ENCODE measurements around the gene SPATA20. TPM values are rescaled to one million over a fixed set of nuclear protein-coding genes. Genes with fewer than 3 reads are reported as not detected.
A peak's percentile ranks its signal among the peaks of the same experiment; 100 is the strongest.

SPATA20 gene
- total and polyA plus RNA-seq, 12 donors: 12.7 to 246 (median 150) TPM

- TF ChIP-seq CTCF (IDR thresholded peaks at IDR 0.05) (no peak), POLR2A (IDR thresholded peaks at IDR 0.05) (no peak)
- H3K36me3 ChIP-seq (replicated peaks in 1 of 2): no peaks in the 10 kb centered on the region
- intact Hi-C loops (cut with DNase I): no loop called here
- 80 to 83% (median 81%) methylated on average over 13 of the region's 13 CpGs for WGBS, 4 donors
- H3K9me3 ChIP-seq (replicated peaks in 1 of 3): no peaks in the 10 kb centered on the region
- H3K27me3 ChIP-seq: no peaks in the 10 kb centered on the region
- H3K4me1 ChIP-seq (replicated peaks in 1 of 2): peaks cover 0 to 8% of the 10 kb centered on the region in 2 donors
- H3K4me3 ChIP-seq: no peak overlapping the region
- H3K27ac ChIP-seq: no peak overlapping the region
- DNase-seq: no peak
These were observed 54.9 kb downstream of the SPATA20 start for GRCh38 chr17:50601823-50602375.

DNA sequence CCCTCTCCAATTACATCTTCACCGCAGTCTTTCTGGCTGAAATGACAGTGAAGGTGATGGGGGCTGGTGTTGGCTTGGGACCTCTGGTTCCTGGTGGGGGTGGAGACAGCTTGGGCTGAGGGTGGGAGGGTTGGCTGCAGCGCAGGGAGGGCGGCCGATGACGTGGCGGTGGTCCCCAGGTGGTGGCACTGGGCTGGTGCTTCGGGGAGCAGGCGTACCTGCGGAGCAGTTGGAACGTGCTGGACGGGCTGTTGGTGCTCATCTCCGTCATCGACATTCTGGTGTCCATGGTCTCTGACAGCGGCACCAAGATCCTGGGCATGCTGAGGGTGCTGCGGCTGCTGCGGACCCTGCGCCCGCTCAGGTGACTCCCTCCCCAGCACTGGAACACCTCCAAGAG, 55.9 kb downstream of the SPATA20 start:
- no peak for DNase-seq
- intact Hi-C loops (cut with DNase I): no loop called here
- Histone ChIP-seq H3K9me3 (replicated peaks in 1 of 3) (no peaks in the 10 kb centered on the region), H3K4me3 (no peak overlapping the region), H3K4me1 (replicated peaks in 1 of 2) (peaks cover 0 to 8% of the 10 kb centered on the region in 2 donors), H3K27me3 (no peaks in the 10 kb centered on the region), H3K27ac (no peak overlapping the region), H3K36me3 (replicated peaks in 1 of 2) (no peaks in the 10 kb centered on the region)
- TF ChIP-seq CTCF (IDR thresholded peaks at IDR 0.05) (no peak), POLR2A (IDR thresholded peaks at IDR 0.05) (no peak)
- WGBS, 4 donors: 79 to 94% (median 86%) methylated on average over 3 to 18 of the region's 18 CpGs

DNA sequence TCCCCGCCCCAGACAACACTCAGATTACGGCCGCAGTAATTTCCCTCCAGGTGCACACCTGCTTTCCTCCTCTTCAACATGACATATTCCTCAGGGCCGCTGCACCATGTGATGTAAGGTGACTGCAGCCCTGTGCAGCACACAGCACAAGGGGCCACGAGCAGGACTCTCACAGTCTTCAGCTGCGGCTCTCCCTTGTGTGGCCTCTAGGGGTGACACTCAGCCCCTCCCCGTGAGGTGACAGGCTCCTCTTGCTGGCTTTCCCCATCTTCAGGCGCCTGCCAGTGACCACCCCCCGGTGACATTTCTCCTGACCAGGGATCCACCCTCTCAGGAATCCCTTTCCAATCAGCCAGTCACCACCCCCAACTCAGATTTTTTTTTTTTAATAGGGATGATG, 56.4 kb downstream of the SPATA20 start:
- TF ChIP-seq CTCF (IDR thresholded peaks at IDR 0.05) (no peak), POLR2A (IDR thresholded peaks at IDR 0.05) (no peak)
- WGBS, 4 donors: 61 to 87% (median 73%) methylated on average over 8 to 9 of the region's 9 CpGs
- H3K4me1 ChIP-seq (replicated peaks in 1 of 2): peaks cover 0 to 8% of the 10 kb centered on the region in 2 donors
- H3K27ac ChIP-seq: no peak overlapping the region
- DNase-seq: no peak
- no peaks in the 10 kb centered on the region for H3K36me3 ChIP-seq (replicated peaks in 1 of 2)
- H3K9me3 ChIP-seq (replicated peaks in 1 of 3): no peaks in the 10 kb centered on the region
- no peaks in the 10 kb centered on the region for H3K27me3 ChIP-seq
- H3K4me3 ChIP-seq: no peak overlapping the region
- intact Hi-C loops (cut with DNase I): no loop called here

DNA sequence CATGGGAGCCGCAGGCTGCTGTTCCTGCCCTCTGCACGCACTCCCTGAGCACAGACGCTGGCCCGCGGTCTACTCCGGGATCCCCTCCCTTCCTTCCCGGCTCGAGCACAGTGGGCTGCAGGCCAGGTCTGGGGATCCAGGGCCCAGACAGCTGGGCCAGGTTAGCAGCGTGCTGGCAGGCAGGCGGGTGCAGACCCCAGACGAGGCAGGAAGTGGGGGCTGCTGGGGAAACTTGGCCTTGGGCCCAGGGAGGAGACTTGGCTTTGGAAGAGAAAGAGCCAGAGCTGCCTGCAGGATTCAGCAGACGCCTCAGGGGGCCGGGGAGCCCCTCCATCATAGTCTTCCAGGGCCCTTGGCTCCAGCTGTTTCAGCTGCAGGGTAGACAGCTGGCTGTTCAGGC, 57.5 kb downstream of the SPATA20 start:
- WGBS, 4 donors: 20 to 38% (median 32%) methylated on average over 2 to 13 of the region's 13 CpGs
- TF ChIP-seq POLR2A (IDR thresholded peaks at IDR 0.05): no peak
- TF ChIP-seq CTCF (IDR thresholded peaks at IDR 0.05): no peak
- H3K4me1 ChIP-seq (replicated peaks in 1 of 2): peaks cover 0 to 8% of the 10 kb centered on the region in 2 donors
- intact Hi-C loops (cut with DNase I): no loop called here
- no peaks in the 10 kb centered on the region for H3K9me3 ChIP-seq (replicated peaks in 1 of 3)
- H3K4me3 ChIP-seq: no peak overlapping the region
- no peaks in the 10 kb centered on the region for H3K36me3 ChIP-seq (replicated peaks in 1 of 2)
- DNase-seq: peak in 4 of 7 donors; percentile 27 to 59 (median 36)
- no peak overlapping the region for H3K27ac ChIP-seq
- H3K27me3 ChIP-seq: no peaks in the 10 kb centered on the region

Measured in adrenal gland (tissue), 12 donors.